GM23338 (cell line): Measurements from ENCODE around the gene BRSK2. TPM values are rescaled to one million over a fixed set of nuclear protein-coding genes. Genes with fewer than 3 reads are reported as not detected.

Experiments used
- ATAC-seq: fragments of 200-7000 bp; cut with Tn5 transposase; 3 replicates; pipeline ENCODE4 v1.9.1; 2020
- DNase-seq: peaks from one replicate; pipeline ENCODE4 v3.0.0-alpha.2; 2015; ENCODE audit warnings: low spot score
- H2AFZ ChIP-seq: fragments of 200-600 bp; sonication (generic); 2 replicates; pipeline ENCODE4 v1.8.0; 2016; ENCODE audit warnings: antibody characterized with exemption, mild to moderate bottlenecking, moderate library complexity
- H3F3A ChIP-seq: fragments of 200-600 bp; sonication (generic); replicated peaks from 2 replicates; pipeline ENCODE4 v1.8.0; 2017; ENCODE audit warnings: antibody characterized with exemption, mixed run types, low read depth
- H3K27ac ChIP-seq: fragments of 200-600 bp; sonication (generic); 2 replicates; pipeline ENCODE4 v1.6.1; 2016; ENCODE audit warnings: low read depth
- H3K27me3 ChIP-seq: fragments of 200-600 bp; sonication (generic); 2 replicates; pipeline ENCODE4 v1.8.0; 2016; ENCODE audit warnings: mild to moderate bottlenecking, mixed run types, moderate library complexity; ENCODE audit not compliant: insufficient read depth
- H3K36me3 ChIP-seq: fragments of 200-600 bp; sonication (generic); 2 replicates; pipeline ENCODE4 v1.8.0; 2016; ENCODE audit warnings: mild to moderate bottlenecking; ENCODE audit not compliant: insufficient read depth
- H3K4me1 ChIP-seq: fragments of 200-600 bp; sonication (generic); 2 replicates; pipeline ENCODE4 v1.8.0; 2016; ENCODE audit warnings: mild to moderate bottlenecking, moderate library complexity; ENCODE audit not compliant: insufficient read depth
- H3K4me2 ChIP-seq: fragments of 200-600 bp; sonication (generic); 2 replicates; pipeline ENCODE4 v1.7.1; 2017; ENCODE audit warnings: mixed run types
- H3K4me3 ChIP-seq: fragments of 200-600 bp; sonication (generic); 2 replicates; pipeline ENCODE4 v1.6.1; 2016; ENCODE audit warnings: mixed run types
- H3K79me2 ChIP-seq: fragments of 200-600 bp; sonication (generic); replicated peaks from 2 replicates; pipeline ENCODE4 v1.8.0; 2017; ENCODE audit warnings: mild to moderate bottlenecking; ENCODE audit not compliant: insufficient read depth
- H3K9me2 ChIP-seq: fragments of 200-600 bp; sonication (generic); 2 replicates; pipeline ENCODE4 v1.8.0; 2017; ENCODE audit not compliant: insufficient read depth
- H4K20me1 ChIP-seq: fragments of 200-600 bp; sonication (generic); replicated peaks from 2 replicates; pipeline ENCODE4 v1.8.0; 2017; ENCODE audit warnings: mild to moderate bottlenecking; ENCODE audit not compliant: insufficient read depth
- H3K27ac Mint-ChIP-seq: 2 replicates; pipeline ENCODE4 v1.8.0; 2020; ENCODE audit warnings: inconsistent platforms, mild to moderate bottlenecking, moderate library complexity, mixed read lengths
- H3K27me3 Mint-ChIP-seq: 3 replicates; pipeline ENCODE4 v1.8.0; 2022; ENCODE audit warnings: low read depth, mild to moderate bottlenecking, moderate library complexity, mixed read lengths, inconsistent platforms; ENCODE audit not compliant: insufficient read depth, poor library complexity
- H3K36me3 Mint-ChIP-seq: 3 replicates; pipeline ENCODE4 v1.8.0; 2021; ENCODE audit warnings: low read depth, mild to moderate bottlenecking, inconsistent platforms, moderate library complexity, mixed read lengths
- H3K4me1 Mint-ChIP-seq: 3 replicates; pipeline ENCODE4 v1.8.0; 2020; ENCODE audit warnings: mild to moderate bottlenecking, inconsistent platforms, mixed read lengths
- H3K4me3 Mint-ChIP-seq: 3 replicates; pipeline ENCODE4 v1.8.0; 2021; ENCODE audit warnings: moderate library complexity, mild to moderate bottlenecking, inconsistent platforms, mixed read lengths
- H3K9me3 Mint-ChIP-seq: 3 replicates; pipeline ENCODE4 v1.8.0; 2020; ENCODE audit warnings: moderate library complexity, mild to moderate bottlenecking, inconsistent platforms, mixed read lengths
- EZH2 ChIP-seq: fragments of 200-600 bp; sonication (generic); IDR thresholded peaks from one replicate; pipeline ENCODE4 v1.8.0; 2017; ENCODE audit warnings: antibody characterized with exemption, mild to moderate bottlenecking, low read depth; ENCODE audit not compliant: unreplicated experiment
- EZH2phosphoT487 ChIP-seq: fragments of 200-600 bp; sonication (generic); IDR thresholded peaks from one replicate; pipeline ENCODE4 v1.8.1; 2018; ENCODE audit warnings: antibody characterized with exemption; ENCODE audit not compliant: unreplicated experiment
- JUNB ChIP-seq: IDR thresholded peaks from one replicate; pipeline ENCODE4 v1.6.1; 2016; ENCODE audit warnings: antibody characterized with exemption; ENCODE audit not compliant: unreplicated experiment
- NANOG ChIP-seq: IDR thresholded peaks from 2 replicates; pipeline ENCODE4 v1.6.1; 2016; ENCODE audit warnings: antibody characterized with exemption, borderline replicate concordance
- POLR2AphosphoS5 ChIP-seq: IDR thresholded peaks from 2 replicates; pipeline ENCODE4 v1.6.1; 2016; ENCODE audit warnings: antibody characterized with exemption, low read depth
- STAT1 ChIP-seq: IDR thresholded peaks from one replicate; pipeline ENCODE4 v1.6.1; 2016; ENCODE audit warnings: antibody characterized with exemption; ENCODE audit not compliant: unreplicated experiment
- ZNF114 ChIP-seq: fragments of 250-450 bp; sonication (Bioruptor Pico); IDR thresholded peaks from 2 replicates; pipeline ENCODE4 v1.5.0; 2020; ENCODE audit warnings: mild to moderate bottlenecking, moderate library complexity
- ZNF331 ChIP-seq: fragments of 250-450 bp; sonication (Bioruptor Pico); IDR thresholded peaks from 2 replicates; pipeline ENCODE4 v1.5.0; 2020; ENCODE audit warnings: low read depth, mild to moderate bottlenecking, moderate library complexity
- polyA plus RNA-seq: library from polyadenylated mRNA; unstranded; fragments of >200 nt; fragmentation: Nextera tagmentation; extraction: Ambion mirVana; gene quantifications from 2 replicates; pipeline ENCODE4 v1.2.1, GENCODE V29; 2016
- total RNA-seq: library from RNA; depleted of rRNA; stranded (reverse); fragments of >200 nt; shearing (Covaris generic); gene quantifications from 2 replicates; pipeline ENCODE4 v1.2.3, GENCODE V29; 2014
- TF ChIP-seq, protein P1 (sequence below): IDR thresholded peaks from 2 replicates; pipeline ENCODE4 v1.6.1; 2016; ENCODE audit warnings: antibody characterized with exemption
- TF ChIP-seq, protein P2 (sequence below): IDR thresholded peaks from one replicate; pipeline ENCODE4 v1.6.1; 2018; ENCODE audit warnings: antibody characterized with exemption; ENCODE audit not compliant: unreplicated experiment

BRSK2 gene
- total and polyA plus RNA-seq, 2 experiments from 2014 or later = 7.2 to 20.3 TPM

DNA sequence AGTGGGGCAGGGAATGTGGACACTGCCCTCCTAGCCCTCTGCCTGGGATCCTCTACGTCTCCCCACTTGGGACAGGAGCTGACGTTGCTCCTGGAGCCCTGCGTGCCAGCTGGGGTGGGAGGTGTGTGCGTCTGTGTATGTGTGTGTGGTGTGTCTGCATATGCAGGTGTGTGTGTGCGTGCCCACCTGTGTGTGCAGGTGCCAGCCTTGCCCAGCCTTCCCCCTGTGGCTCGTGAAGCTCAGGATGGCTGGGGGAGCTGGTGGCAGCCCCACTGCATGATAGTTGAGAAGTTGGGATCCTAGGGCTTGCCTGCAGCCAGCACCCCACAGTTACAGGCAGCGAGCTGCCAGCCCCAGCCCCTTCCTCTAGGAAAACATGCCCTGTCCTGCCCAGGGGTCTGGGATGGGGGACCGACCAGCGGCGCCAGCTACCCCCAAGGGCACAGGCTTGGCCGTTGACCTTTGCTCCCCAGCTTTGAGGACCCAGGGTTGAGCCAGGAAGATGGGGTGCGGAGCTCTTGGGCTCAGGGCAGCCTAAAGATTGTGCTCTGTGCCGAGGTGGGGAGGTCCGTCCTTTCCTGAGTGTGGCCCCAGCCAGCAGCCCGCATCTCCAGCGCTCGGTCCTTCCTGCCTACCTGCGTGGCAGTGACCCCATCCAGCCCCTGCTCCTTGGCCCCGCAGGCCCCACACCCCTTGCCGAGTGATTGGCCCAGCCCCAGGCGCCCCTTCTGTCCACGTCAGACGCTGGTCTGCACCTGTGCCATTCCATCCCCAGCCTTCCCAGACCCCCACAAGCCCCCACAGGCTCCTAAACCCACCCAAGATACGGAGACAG is 15.7 kb downstream of the BRSK2 start:
- TF ChIP-seq, protein P1, sequence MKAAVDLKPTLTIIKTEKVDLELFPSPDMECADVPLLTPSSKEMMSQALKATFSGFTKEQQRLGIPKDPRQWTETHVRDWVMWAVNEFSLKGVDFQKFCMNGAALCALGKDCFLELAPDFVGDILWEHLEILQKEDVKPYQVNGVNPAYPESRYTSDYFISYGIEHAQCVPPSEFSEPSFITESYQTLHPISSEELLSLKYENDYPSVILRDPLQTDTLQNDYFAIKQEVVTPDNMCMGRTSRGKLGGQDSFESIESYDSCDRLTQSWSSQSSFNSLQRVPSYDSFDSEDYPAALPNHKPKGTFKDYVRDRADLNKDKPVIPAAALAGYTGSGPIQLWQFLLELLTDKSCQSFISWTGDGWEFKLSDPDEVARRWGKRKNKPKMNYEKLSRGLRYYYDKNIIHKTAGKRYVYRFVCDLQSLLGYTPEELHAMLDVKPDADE = no peak
- TF ChIP-seq NANOG (no peak), ZNF331 (CRISPR knock-in tag) (no peak), STAT1 (no peak), EZH2phosphoT487 (no peak), EZH2 (no peak), ZNF114 (CRISPR knock-in tag) (no peak)
- TF ChIP-seq, protein P2, sequence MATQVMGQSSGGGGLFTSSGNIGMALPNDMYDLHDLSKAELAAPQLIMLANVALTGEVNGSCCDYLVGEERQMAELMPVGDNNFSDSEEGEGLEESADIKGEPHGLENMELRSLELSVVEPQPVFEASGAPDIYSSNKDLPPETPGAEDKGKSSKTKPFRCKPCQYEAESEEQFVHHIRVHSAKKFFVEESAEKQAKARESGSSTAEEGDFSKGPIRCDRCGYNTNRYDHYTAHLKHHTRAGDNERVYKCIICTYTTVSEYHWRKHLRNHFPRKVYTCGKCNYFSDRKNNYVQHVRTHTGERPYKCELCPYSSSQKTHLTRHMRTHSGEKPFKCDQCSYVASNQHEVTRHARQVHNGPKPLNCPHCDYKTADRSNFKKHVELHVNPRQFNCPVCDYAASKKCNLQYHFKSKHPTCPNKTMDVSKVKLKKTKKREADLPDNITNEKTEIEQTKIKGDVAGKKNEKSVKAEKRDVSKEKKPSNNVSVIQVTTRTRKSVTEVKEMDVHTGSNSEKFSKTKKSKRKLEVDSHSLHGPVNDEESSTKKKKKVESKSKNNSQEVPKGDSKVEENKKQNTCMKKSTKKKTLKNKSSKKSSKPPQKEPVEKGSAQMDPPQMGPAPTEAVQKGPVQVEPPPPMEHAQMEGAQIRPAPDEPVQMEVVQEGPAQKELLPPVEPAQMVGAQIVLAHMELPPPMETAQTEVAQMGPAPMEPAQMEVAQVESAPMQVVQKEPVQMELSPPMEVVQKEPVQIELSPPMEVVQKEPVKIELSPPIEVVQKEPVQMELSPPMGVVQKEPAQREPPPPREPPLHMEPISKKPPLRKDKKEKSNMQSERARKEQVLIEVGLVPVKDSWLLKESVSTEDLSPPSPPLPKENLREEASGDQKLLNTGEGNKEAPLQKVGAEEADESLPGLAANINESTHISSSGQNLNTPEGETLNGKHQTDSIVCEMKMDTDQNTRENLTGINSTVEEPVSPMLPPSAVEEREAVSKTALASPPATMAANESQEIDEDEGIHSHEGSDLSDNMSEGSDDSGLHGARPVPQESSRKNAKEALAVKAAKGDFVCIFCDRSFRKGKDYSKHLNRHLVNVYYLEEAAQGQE = no peak
- H3K4me3 ChIP-seq = no peak overlapping the region
- no peak overlapping the region for H2AFZ ChIP-seq
- H3K27ac ChIP-seq = no peak overlapping the region
- Mint-ChIP-seq H3K27ac (no peak overlapping the region), H3K4me3 (no peak overlapping the region), H3K4me1 (peaks cover 5% of the 10 kb centered on the region), H3K36me3 (no peaks in the 10 kb centered on the region), H3K27me3 (peaks cover 3% of the 10 kb centered on the region), H3K9me3 (no peaks in the 10 kb centered on the region)
- no peaks in the 10 kb centered on the region for H3K9me2 ChIP-seq
- no peaks in the 10 kb centered on the region for H3F3A ChIP-seq
- H3K27me3 ChIP-seq = no peaks in the 10 kb centered on the region
- H3K79me2 ChIP-seq = peaks cover 30% of the 10 kb centered on the region; the same call in 1 of the 2 replicates
- H3K4me2 ChIP-seq = no peak overlapping the region
- H4K20me1 ChIP-seq = peaks cover 20% of the 10 kb centered on the region; the same call in 1 of the 2 replicates
- no peaks in the 10 kb centered on the region for H3K36me3 ChIP-seq
- no peak for ATAC-seq
- H3K4me1 ChIP-seq = no peaks in the 10 kb centered on the region
- DNase-seq = no peak

DNA sequence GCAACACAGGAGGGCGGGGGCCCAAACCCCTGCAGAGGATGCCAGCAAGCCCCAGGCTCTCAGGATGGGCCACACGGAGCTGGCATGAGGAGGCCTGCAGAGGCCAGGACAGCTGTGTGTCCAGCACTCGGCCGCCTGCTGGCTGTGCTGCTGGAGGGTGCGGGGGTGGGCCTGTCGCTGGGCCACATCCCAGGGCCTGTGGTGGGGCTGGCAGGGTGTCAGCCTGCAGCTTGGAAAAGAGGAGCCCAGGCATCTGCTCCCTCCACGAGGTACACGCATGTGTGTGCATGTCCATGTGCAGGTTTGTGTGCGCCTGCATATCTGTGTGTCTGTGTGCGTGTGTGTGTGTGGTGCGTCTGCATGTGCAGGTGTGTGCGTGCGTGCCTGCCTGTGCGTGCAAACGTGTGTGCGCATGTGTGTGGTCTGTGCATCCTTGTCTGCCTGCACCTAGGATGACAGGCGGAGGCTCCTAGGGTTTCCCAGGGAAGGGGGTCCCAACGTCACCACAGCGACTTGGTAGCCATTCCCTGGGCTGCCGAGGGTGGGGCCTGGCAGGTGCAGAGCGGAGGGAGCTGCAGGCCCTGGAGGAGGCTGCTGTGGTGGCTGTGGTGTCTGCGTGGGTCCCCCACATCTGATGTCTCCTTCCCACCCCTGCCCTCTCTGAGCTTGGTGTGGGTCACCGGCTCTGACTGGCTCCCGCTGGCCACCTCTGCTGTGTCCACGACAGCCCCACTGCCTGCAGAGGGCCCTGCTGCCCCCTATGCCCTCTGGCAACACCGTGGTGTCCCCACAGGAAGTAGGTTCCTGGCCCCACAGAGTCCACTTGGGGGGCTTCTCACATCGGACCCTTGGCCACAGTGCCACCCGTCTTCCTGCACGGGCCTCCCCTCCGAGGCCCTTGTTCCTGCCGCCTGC is 17.1 kb downstream of the BRSK2 start:
- Histone ChIP-seq H3K36me3 (no peaks in the 10 kb centered on the region), H3K27me3 (no peaks in the 10 kb centered on the region), H3K27ac (no peak overlapping the region), H3K4me2 (no peak overlapping the region), H3K9me2 (no peaks in the 10 kb centered on the region), H4K20me1 (peaks cover 7% of the 10 kb centered on the region), H3K4me1 (no peaks in the 10 kb centered on the region), H3K4me3 (no peak overlapping the region), H2AFZ (no peak overlapping the region), H3K79me2 (peaks cover 23% of the 10 kb centered on the region; the same call in 1 of the 2 replicates), H3F3A (no peaks in the 10 kb centered on the region)
- Mint-ChIP-seq H3K4me1 (no peaks in the 10 kb centered on the region), H3K27ac (no peak overlapping the region), H3K27me3 (peaks cover 3% of the 10 kb centered on the region), H3K4me3 (no peak overlapping the region), H3K9me3 (no peaks in the 10 kb centered on the region; the same call in 2 of the 3 replicates), H3K36me3 (no peaks in the 10 kb centered on the region)
- DNase-seq = no peak
- ATAC-seq = no peak
- TF ChIP-seq STAT1 (no peak), POLR2AphosphoS5 (no peak), EZH2 (no peak), JUNB (no peak), NANOG (no peak), ZNF114 (CRISPR knock-in tag) (no peak)
- TF ChIP-seq, protein P1 = no peak
- TF ChIP-seq, protein P2 = no peak
